IMR-90 (cell line): ENCODE results near the gene LDHA. TPM values are rescaled to one million over a fixed set of nuclear protein-coding genes. Genes with fewer than 3 reads are reported as not detected.

ENCODE experiments used
- BHLHE40 ChIP-seq: fragments of 150-350 bp; IDR thresholded peaks from 2 replicates; pipeline ENCODE4 v1.6.1; 2016; ENCODE audit warnings: mild to moderate bottlenecking, low read depth, low read length
- CEBPB ChIP-seq: IDR thresholded peaks from 2 replicates; pipeline ENCODE4 v1.6.1; 2012; ENCODE audit warnings: low read depth, low read length, improper control_type of control experiment
- CHD1 ChIP-seq: IDR thresholded peaks from 2 replicates; pipeline ENCODE4 v1.6.1; 2012; ENCODE audit warnings: low read depth, low read length, improper control_type of control experiment
- RCOR1 ChIP-seq: IDR thresholded peaks from 2 replicates; pipeline ENCODE4 v1.6.1; 2012; ENCODE audit warnings: mild to moderate bottlenecking, low read length, improper control_type of control experiment; ENCODE audit not compliant: insufficient replicate concordance
- polyA plus RNA-seq, 3 experiments: library from polyadenylated mRNA; depleted of rRNA; stranded (reverse); fragments of >200 nt; gene quantifications; 2 replicates each; pipeline ENCODE4 v1.2.3, GENCODE V29; 2012; ENCODE audit warnings: low replicate concordance in 1 of 3
- total RNA-seq: library from RNA; depleted of rRNA; stranded (reverse); fragments of >200 nt; gene quantifications from 2 replicates; pipeline ENCODE4 v1.2.3, GENCODE V29; 2012
- TF ChIP-seq, protein P1 (sequence below): fragments of 150-350 bp; IDR thresholded peaks from 2 replicates; pipeline ENCODE4 v1.6.1; 2016; ENCODE audit warnings: low read depth, mild to moderate bottlenecking, low read length, moderate library complexity, borderline replicate concordance

The LDHA gene
- total and polyA plus RNA-seq, 2 of the 4 experiments (the other 2 are of a cell fraction), result 1,735 to 1,813 TPM

DNA sequence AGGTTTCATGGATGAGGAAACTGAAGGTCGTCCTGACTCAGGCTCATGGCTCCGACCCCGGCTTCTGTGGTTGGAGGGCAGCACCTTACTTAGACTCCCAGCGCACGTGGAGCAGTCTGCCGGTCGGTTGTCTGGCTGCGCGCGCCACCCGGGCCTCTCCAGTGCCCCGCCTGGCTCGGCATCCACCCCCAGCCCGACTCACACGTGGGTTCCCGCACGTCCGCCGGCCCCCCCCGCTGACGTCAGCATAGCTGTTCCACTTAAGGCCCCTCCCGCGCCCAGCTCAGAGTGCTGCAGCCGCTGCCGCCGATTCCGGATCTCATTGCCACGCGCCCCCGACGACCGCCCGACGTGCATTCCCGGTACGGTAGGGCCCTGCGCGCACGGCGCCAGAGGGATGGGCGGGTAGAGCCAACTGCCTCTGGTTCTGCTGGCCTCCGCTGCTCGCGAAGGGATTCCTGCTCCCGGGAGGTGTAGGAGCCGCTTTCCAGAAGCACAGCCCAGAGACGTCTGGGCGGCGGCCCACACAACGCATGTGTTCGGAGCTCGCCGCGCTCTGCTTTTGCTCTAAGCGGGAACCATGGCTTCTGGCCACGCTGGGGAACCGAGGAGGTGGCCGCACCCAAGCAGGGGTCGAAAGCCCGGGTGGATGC is at the start of gene LDHA (continued):
- TF ChIP-seq, protein P1, sequence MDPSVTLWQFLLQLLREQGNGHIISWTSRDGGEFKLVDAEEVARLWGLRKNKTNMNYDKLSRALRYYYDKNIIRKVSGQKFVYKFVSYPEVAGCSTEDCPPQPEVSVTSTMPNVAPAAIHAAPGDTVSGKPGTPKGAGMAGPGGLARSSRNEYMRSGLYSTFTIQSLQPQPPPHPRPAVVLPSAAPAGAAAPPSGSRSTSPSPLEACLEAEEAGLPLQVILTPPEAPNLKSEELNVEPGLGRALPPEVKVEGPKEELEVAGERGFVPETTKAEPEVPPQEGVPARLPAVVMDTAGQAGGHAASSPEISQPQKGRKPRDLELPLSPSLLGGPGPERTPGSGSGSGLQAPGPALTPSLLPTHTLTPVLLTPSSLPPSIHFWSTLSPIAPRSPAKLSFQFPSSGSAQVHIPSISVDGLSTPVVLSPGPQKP, result no peak
- TF ChIP-seq CHD1 (peak; percentile 95), BHLHE40 (peak; percentile 81), RCOR1 (peak; percentile 65), CEBPB (peak; percentile 39; the same call in 1 of the 2 replicates)
